H1 (cell line): Measurements from ENCODE around the gene MAP2K5. TPM values are rescaled to one million over a fixed set of nuclear protein-coding genes. Genes with fewer than 3 reads are reported as not detected.

ENCODE experiments used
- CTCF ChIA-PET: fragments of 300-600 bp; sonication (Branson Sonifier 250); formaldehyde crosslinking; loops from one replicate; lab custom pipeline; 2021; ENCODE audit not compliant: partially characterized antibody; lab: Charles Lee
- POLR2A ChIA-PET: fragments of 300-600 bp; sonication (Branson Sonifier 250); formaldehyde crosslinking; loops from one replicate; lab custom pipeline; 2021; ENCODE audit warnings: inconsistent platforms; ENCODE audit not compliant: partially characterized antibody; lab: Charles Lee
- DNase-seq, 2 experiments: peaks; one replicate each; pipeline versions ENCODE4 v3.0.0 to v3.0.0-alpha.2; 2010 to 2022; ENCODE audit warnings: low spot score in 2 of 2, low read depth in 1 of 2, mixed read lengths in 1 of 2
- FAIRE-seq: peaks from 2 replicates; lab custom pipeline; 2011; peaks lifted over from hg19 to GRCh38; lab: Jason Lieb, UNC
- H2AFZ ChIP-seq: 2 replicates; pipeline ENCODE4 v1.8.1; 2012; ENCODE audit warnings: low read length, inconsistent platforms
- H2AK5ac ChIP-seq: 2 replicates; pipeline ENCODE4 v1.6.1; 2013; ENCODE audit warnings: low read depth, low read length
- H2BK120ac ChIP-seq: replicated peaks from 2 replicates; pipeline ENCODE3; 2013; ENCODE audit warnings: low read depth, low read length, inconsistent platforms
- H2BK12ac ChIP-seq: 2 replicates; pipeline ENCODE4 v1.6.1; 2013; ENCODE audit warnings: low read depth, low read length
- H2BK15ac ChIP-seq: 2 replicates; pipeline ENCODE4 v1.6.1; 2013; ENCODE audit warnings: low read length
- H2BK20ac ChIP-seq: 2 replicates; pipeline ENCODE4 v1.6.1; 2013; ENCODE audit warnings: low read length
- H2BK5ac ChIP-seq: 2 replicates; pipeline ENCODE4 v1.6.1; 2013; ENCODE audit warnings: low read depth, low read length
- H3K14ac ChIP-seq: 2 replicates; pipeline ENCODE4 v1.6.1; 2013; ENCODE audit warnings: inconsistent platforms; ENCODE audit not compliant: insufficient read length
- H3K18ac ChIP-seq: 2 replicates; pipeline ENCODE4 v1.6.1; 2013; ENCODE audit warnings: low read length; ENCODE audit errors: extremely low read depth
- H3K23ac ChIP-seq: 2 replicates; pipeline ENCODE4 v1.6.1; 2013; ENCODE audit warnings: inconsistent platforms; ENCODE audit not compliant: insufficient read length
- H3K23me2 ChIP-seq: 2 replicates; pipeline ENCODE4 v1.6.1; 2013; ENCODE audit warnings: low read depth, low read length
- H3K27ac ChIP-seq: 2 replicates; pipeline ENCODE4 v1.6.1; 2011; ENCODE audit warnings: low read depth, low read length, inconsistent platforms
- H3K27me3 ChIP-seq, 4 experiments: replicated peaks in 1 of 4; 1 replicate in 1 of 4; 2 replicates in 3 of 4; pipeline versions ENCODE4 v1.6.1 to v1.8.1; 2011 to 2013; ENCODE audit warnings: low read length in 3 of 4, mild to moderate bottlenecking in 3 of 4, inconsistent platforms in 2 of 4, mixed read lengths in 2 of 4, moderate library complexity in 1 of 4; ENCODE audit not compliant: control insufficient read depth in 3 of 4, insufficient read depth in 3 of 4; ENCODE audit errors: extremely low read depth in 1 of 4
- H3K36me3 ChIP-seq, 4 experiments: 2 replicates each; pipeline versions ENCODE4 v1.6.1 to v1.8.1; 2011 to 2013; ENCODE audit warnings: mild to moderate bottlenecking in 4 of 4, low read length in 3 of 4, moderate library complexity in 2 of 4, control low read depth in 1 of 4, inconsistent platforms in 1 of 4; ENCODE audit not compliant: insufficient read depth in 4 of 4, control insufficient read depth in 2 of 4
- H3K4ac ChIP-seq: replicated peaks from 2 replicates; pipeline ENCODE3; 2013; ENCODE audit warnings: low read length, low read depth, mixed read lengths, inconsistent platforms; ENCODE audit not compliant: insufficient read length
- H3K4me1 ChIP-seq, 4 experiments: replicated peaks in 1 of 4; 1 replicate in 1 of 4; 2 replicates in 3 of 4; pipeline versions ENCODE4 v1.6.1 to v1.8.1; 2011 to 2013; ENCODE audit warnings: low read length in 3 of 4, inconsistent platforms in 2 of 4, mixed read lengths in 1 of 4; ENCODE audit not compliant: insufficient read depth in 4 of 4, control insufficient read depth in 3 of 4
- H3K4me2 ChIP-seq, 2 experiments: 2 replicates each; pipeline versions ENCODE4 v1.6.1 to v1.8.1; 2011 to 2013; ENCODE audit warnings: low read depth in 2 of 2, low read length in 2 of 2, control low read depth in 1 of 2, inconsistent platforms in 1 of 2, mild to moderate bottlenecking in 1 of 2; ENCODE audit not compliant: insufficient read depth in 1 of 2
- H3K4me3 ChIP-seq, 4 experiments: fragments of 200-600, 300-600 bp in 1 of 4; sonication (generic), shearing (Covaris generic), sonication (Bioruptor Twin) in 1 of 4; 2 replicates each; pipeline versions ENCODE4 v1.5.1 to v1.8.1; 2011 to 2016; ENCODE audit warnings: low read length in 4 of 4, low read depth in 3 of 4, control low read depth in 2 of 4, inconsistent platforms in 2 of 4, mild to moderate bottlenecking in 2 of 4, mixed read lengths in 1 of 4, moderate library complexity in 1 of 4; ENCODE audit not compliant: insufficient read depth in 2 of 4; ENCODE audit errors: extremely low read depth in 1 of 4
- H3K56ac ChIP-seq: replicated peaks from 2 replicates; pipeline ENCODE3; 2013; ENCODE audit warnings: low read depth, mild to moderate bottlenecking, mixed read lengths, low read length, inconsistent platforms; ENCODE audit not compliant: insufficient read length
- H3K79me1 ChIP-seq: 2 replicates; pipeline ENCODE4 v1.6.1; 2013; ENCODE audit warnings: low read depth, low read length, control low read depth
- H3K79me2 ChIP-seq, 2 experiments: 2 replicates each; pipeline versions ENCODE4 v1.6.1 to v1.8.1; 2012 to 2013; ENCODE audit warnings: low read length in 2 of 2, mild to moderate bottlenecking in 2 of 2, inconsistent platforms in 1 of 2; ENCODE audit not compliant: insufficient read depth in 2 of 2, control insufficient read depth in 1 of 2
- H3K9ac ChIP-seq, 4 experiments: replicated peaks in 1 of 4; 1 replicate in 1 of 4; 2 replicates in 3 of 4; pipeline versions ENCODE4 v1.6.1 to v1.8.1; 2011 to 2013; ENCODE audit warnings: low read depth in 3 of 4, low read length in 3 of 4, control low read depth in 2 of 4, mild to moderate bottlenecking in 2 of 4, moderate library complexity in 2 of 4, inconsistent platforms in 1 of 4; ENCODE audit errors: extremely low read depth in 1 of 4
- H3K9me3 ChIP-seq, 2 experiments: 2 replicates each; pipeline versions ENCODE4 v1.6.1 to v1.8.1; 2012 to 2013; ENCODE audit warnings: mild to moderate bottlenecking in 2 of 2, moderate library complexity in 2 of 2, control low read depth in 1 of 2, inconsistent platforms in 1 of 2, low read depth in 1 of 2, low read length in 1 of 2, mixed read lengths in 1 of 2; ENCODE audit not compliant: insufficient read depth in 2 of 2
- H4K20me1 ChIP-seq, 2 experiments: replicated peaks in 1 of 2; 2 replicates each; pipeline versions ENCODE3 to v1.8.1; 2011 to 2013; ENCODE audit warnings: inconsistent platforms in 2 of 2, low read length in 2 of 2, mild to moderate bottlenecking in 1 of 2; ENCODE audit not compliant: insufficient read depth in 2 of 2, control insufficient read depth in 1 of 2
- H4K5ac ChIP-seq: 2 replicates; pipeline ENCODE4 v1.6.1; 2013; ENCODE audit warnings: low read length, low read depth, mixed read lengths, inconsistent platforms; ENCODE audit not compliant: insufficient read length
- H4K8ac ChIP-seq: 2 replicates; pipeline ENCODE4 v1.8.0; 2013; ENCODE audit warnings: mild to moderate bottlenecking, moderate library complexity, low read length, inconsistent platforms; ENCODE audit not compliant: insufficient read depth; ENCODE audit errors: extremely low read depth
- H4K91ac ChIP-seq: replicated peaks from 2 replicates; pipeline ENCODE3; 2013; ENCODE audit warnings: low read length, mixed read lengths, inconsistent platforms; ENCODE audit not compliant: insufficient read length
- ASH2L ChIP-seq: fragments of 200-600, 300-600 bp; sonication (generic); IDR thresholded peaks from one replicate; pipeline ENCODE4 v1.7.1; 2017; ENCODE audit warnings: low read length
- CEBPB ChIP-seq: IDR thresholded peaks from 2 replicates; pipeline ENCODE4 v1.6.1; 2012; ENCODE audit warnings: low read depth, low read length
- FOSL1 ChIP-seq: IDR thresholded peaks from 2 replicates; pipeline ENCODE4 v1.6.1; 2011; ENCODE audit warnings: mild to moderate bottlenecking, low read depth, low read length, moderate library complexity; ENCODE audit not compliant: insufficient read depth
- SIN3A ChIP-seq, 2 experiments: IDR thresholded peaks in 1 of 2; conservative IDR thresholded peaks in 1 of 2; 2 replicates each; pipeline ENCODE4 v1.6.1; 2011 to 2012; ENCODE audit warnings: low read length in 2 of 2, improper control_type of control experiment in 1 of 2, low read depth in 1 of 2, mild to moderate bottlenecking in 1 of 2
- SP2 ChIP-seq: IDR thresholded peaks from 2 replicates; pipeline ENCODE4 v1.6.1; 2012; ENCODE audit warnings: mild to moderate bottlenecking, low read length, inconsistent platforms
- TAF1 ChIP-seq: IDR thresholded peaks from 2 replicates; pipeline ENCODE4 v1.6.1; 2011; ENCODE audit warnings: mild to moderate bottlenecking, low read depth, low read length
- WGBS, 2 experiments: shearing (Covaris generic) in 1 of 2; methylation state at CpG; one replicate each; pipeline versions ENCODE4 v1.1.6 to v1.1.7; 2013 to 2015; ENCODE audit warnings: low lambda C conversion rate in 2 of 2, mixed read lengths in 2 of 2, inconsistent platforms in 1 of 2, low coverage in 1 of 2, missing lambda C conversion rate in 1 of 2; ENCODE audit not compliant: insufficient replicate concordance in 2 of 2, insufficient coverage in 1 of 2, insufficient read length in 1 of 2; ENCODE audit errors: extremely low coverage in 1 of 2, missing lambda C conversion rate in 1 of 2; 5-methylcytosine and 5-hydroxymethylcytosine counted together
- polyA plus RNA-seq, 7 experiments: library from polyadenylated mRNA; depleted of rRNA in 3 of 7; stranded (reverse) in 5 of 7; unstranded in 2 of 7; fragments of >200 nt in 5 of 7; fragments of 200-250 nt in 2 of 7; gene quantifications; 1 replicate in 5 of 7; 2 replicates in 1 of 7; 4 replicates in 1 of 7; pipeline versions ENCODE4 v1.2.1 to v1.2.3, GENCODE V29; 2011 to 2013; ENCODE audit warnings: missing spikeins in 2 of 7, mixed read lengths in 2 of 7
- total RNA-seq: library from RNA; stranded (reverse); fragmentation: NEBNext Ultra II Directional; extraction: Animal tissue kit (Norgen Biotek cat#: 25700); gene quantifications from 2 replicates; pipeline ENCODE4 v1.2.1, GENCODE V29; 2021

Gene MAP2K5
- total and polyA plus RNA-seq, 2 of the 8 experiments (the other 6 are each of a cell fraction or from before 2014, with no cell fraction given), result 4.4 to 15.8 TPM

DNA sequence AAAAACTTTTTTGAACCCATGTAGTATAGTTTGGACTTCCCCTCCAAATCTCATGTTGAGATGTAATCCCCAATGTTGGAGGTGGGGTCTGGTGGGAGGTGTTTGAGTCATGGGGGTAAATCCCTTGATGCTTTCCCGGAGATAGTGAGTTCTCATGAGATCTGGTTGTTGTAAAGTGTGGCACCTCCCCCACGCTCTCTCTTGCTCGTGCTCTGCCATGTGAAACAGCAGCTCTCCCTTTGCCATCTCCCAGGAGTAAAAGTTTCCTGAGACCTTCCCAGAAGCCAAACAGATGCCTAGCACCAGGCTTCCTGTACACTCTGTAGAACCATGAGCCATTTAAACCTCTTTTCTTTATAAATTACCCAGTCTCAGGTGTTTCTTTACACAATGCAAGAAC, 313.3 kb downstream of the MAP2K5 start:
- Histone ChIP-seq H3K9me3 (no peaks in the 10 kb centered on the region), H3K36me3 (no peaks in the 10 kb centered on the region), H2AK5ac (no peak overlapping the region)
- no peak for TF ChIP-seq ASH2L
- no peak for TF ChIP-seq SP2
- TF ChIP-seq TAF1, result no peak
- TF ChIP-seq FOSL1, result no peak
- TF ChIP-seq SIN3A (conservative IDR thresholded peaks at IDR 0.05 in 1 of 2, IDR thresholded peaks at IDR 0.05 in 1 of 2; ENCODE audit: low read depth in 1 of 2, low read length in 2 of 2), result no peak
- TF ChIP-seq CEBPB, result no peak
- TF ChIP-seq, all 59 proteins: peak for 0
- Histone ChIP-seq H3K27me3 (peaks cover 0 to 2% (median 0%) of the 10 kb centered on the region in 4 experiments; a peak in 1 of 7 replicates), H2BK15ac (no peak overlapping the region), H4K20me1 (no peaks in the 10 kb centered on the region), H3K79me1 (no peaks in the 10 kb centered on the region), H2AFZ (0 out of 2 replicates have a peak overlapping the region, but pooled peaks have one; percentile 33), H4K91ac (no peak overlapping the region), H3K4me1 (peaks cover 6 to 16% (median 9%) of the 10 kb centered on the region in 4 experiments; a peak in 5 of 7 replicates), H3K4ac (no peak overlapping the region), H2BK20ac (no peak overlapping the region), H3K27ac (no peak overlapping the region), H3K56ac (no peak overlapping the region), H4K8ac (no peak overlapping the region), H4K5ac (no peak overlapping the region), H3K14ac (no peak overlapping the region), H2BK120ac (no peak overlapping the region), H3K4me3 (no peak overlapping the region), H3K18ac (no peak overlapping the region), H3K79me2 (no peaks in the 10 kb centered on the region), H3K23me2 (no peaks in the 10 kb centered on the region), H3K9ac (no peak overlapping the region), H2BK5ac (no peak overlapping the region), H3K4me2 (no peak overlapping the region), H2BK12ac (no peak overlapping the region), H3K23ac (no peak overlapping the region)
- WGBS, 2 experiments, result 88% methylated on average over 3 of the region's 3 CpGs; no CpG with 5 or more reads in 1 of the 2 experiments
- DNase-seq (no peak), FAIRE-seq (no peak)
- CTCF ChIA-PET, result interaction anchor here (1.0 to 3.6 kb wide), 2 partner anchors 8 to 298 kb away, joined by 3 to 15 read pairs; no protein-coding TSS in a partner anchor
- POLR2A ChIA-PET, result no interaction called here
